ENCODE measurements around the gene EML6.

DNA sequence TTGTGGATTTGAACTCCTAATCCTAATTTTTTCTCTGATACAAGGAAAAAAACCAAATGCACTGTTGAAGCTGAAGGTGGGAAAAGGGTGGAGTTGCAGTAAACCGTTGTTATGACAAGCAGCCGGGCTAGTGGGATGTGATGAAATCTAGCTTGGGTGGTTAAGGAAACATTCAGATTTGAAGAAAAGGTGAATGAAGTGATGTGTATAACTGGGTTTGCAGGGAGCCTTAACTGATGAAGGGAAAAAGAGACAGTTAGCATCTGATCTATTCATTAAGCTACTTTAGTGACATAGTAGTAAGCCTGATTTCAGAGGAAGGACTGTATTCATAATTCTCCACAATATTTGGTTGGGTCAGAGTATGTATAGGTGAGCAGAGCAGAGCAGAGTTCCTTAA lies 3.5 kb downstream of the EML6 start:
- TF ChIP-seq EZH2phosphoT487 (IDR thresholded peaks at IDR 0.05; ENCODE audit: low read depth), result no peak
- TF ChIP-seq, protein P1, sequence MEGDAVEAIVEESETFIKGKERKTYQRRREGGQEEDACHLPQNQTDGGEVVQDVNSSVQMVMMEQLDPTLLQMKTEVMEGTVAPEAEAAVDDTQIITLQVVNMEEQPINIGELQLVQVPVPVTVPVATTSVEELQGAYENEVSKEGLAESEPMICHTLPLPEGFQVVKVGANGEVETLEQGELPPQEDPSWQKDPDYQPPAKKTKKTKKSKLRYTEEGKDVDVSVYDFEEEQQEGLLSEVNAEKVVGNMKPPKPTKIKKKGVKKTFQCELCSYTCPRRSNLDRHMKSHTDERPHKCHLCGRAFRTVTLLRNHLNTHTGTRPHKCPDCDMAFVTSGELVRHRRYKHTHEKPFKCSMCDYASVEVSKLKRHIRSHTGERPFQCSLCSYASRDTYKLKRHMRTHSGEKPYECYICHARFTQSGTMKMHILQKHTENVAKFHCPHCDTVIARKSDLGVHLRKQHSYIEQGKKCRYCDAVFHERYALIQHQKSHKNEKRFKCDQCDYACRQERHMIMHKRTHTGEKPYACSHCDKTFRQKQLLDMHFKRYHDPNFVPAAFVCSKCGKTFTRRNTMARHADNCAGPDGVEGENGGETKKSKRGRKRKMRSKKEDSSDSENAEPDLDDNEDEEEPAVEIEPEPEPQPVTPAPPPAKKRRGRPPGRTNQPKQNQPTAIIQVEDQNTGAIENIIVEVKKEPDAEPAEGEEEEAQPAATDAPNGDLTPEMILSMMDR (IDR thresholded peaks at IDR 0.05; ENCODE audit: low read depth, low read length), result no peak
